Right atrium auricular region (tissue), 2 donors: ENCODE measurements around the gene LRP1B. TPM values are rescaled to one million over a fixed set of nuclear protein-coding genes. Genes with fewer than 3 reads are reported as not detected.

Source experiments
- DNase-seq: peaks from one replicate; pipeline ENCODE4 v3.0.0-alpha.2; 2019; ENCODE audit warnings: low spot score
- H3K27ac ChIP-seq, 2 donors: fragments of 200-600 bp; sonication (generic); 1 replicate in 1 of 2; 2 replicates in 1 of 2; pipeline ENCODE4 v1.5.1; 2016 to 2019
- H3K27me3 ChIP-seq, 2 donors: fragments of 200-600 bp; sonication (generic); one replicate each; pipeline versions ENCODE4 v1.5.1 to v1.6.0; 2017 to 2019
- H3K36me3 ChIP-seq: fragments of 200-600 bp; sonication (generic); one replicate; pipeline ENCODE4 v1.5.1; 2016
- H3K4me1 ChIP-seq, 2 donors: fragments of 200-600 bp; sonication (generic); one replicate each; pipeline versions ENCODE4 v1.5.1 to v1.6.0; 2017 to 2019
- H3K4me3 ChIP-seq, 2 donors: fragments of 200-600 bp; sonication (generic); 1 replicate in 1 of 2; 2 replicates in 1 of 2; pipeline ENCODE4 v1.5.1; 2017 to 2019; ENCODE audit warnings: mild to moderate bottlenecking in 1 of 2, moderate library complexity in 1 of 2
- H3K9me3 ChIP-seq, 2 donors: fragments of 200-600 bp; sonication (generic); one replicate each; pipeline ENCODE4 v1.5.1; 2019
- total RNA-seq, 2 donors: library from RNA; depleted of rRNA; stranded (reverse); fragments of >200 nt; gene quantifications; one replicate each; pipeline ENCODE4 v1.1.0, GENCODE V29; 2016
- TF ChIP-seq, protein P1 (sequence below), 2 donors: fragments of 200-600 bp; sonication (generic); IDR thresholded peaks; one replicate each; pipeline ENCODE4 v1.5.1; 2019; ENCODE audit warnings: antibody characterized with exemption in 2 of 2

Gene LRP1B
- total RNA-seq, 2 donors from 2014 or later = 0.44 to 0.47 TPM

DNA sequence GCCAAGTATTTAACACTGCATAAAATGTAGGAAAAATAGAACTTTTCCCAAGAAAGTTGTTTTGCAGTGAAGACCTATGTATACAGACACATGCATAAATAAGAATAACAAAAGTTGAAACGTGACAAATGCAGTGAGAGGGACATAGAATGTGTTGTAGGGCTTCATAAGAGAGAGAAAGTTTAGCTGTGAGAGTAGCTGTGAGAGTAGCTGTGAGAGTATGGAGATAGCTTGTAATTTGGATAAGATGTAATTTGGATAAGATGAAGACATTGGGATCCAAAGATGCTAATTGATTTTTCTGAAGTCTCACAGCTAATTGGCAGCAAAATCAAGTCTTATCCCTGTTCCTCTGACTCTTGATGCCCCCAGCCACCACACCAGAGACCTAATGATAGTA, 170.9 kb downstream of the LRP1B start:
- H3K4me1 ChIP-seq = no peaks in the 10 kb centered on the region
- H3K36me3 ChIP-seq = no peaks in the 10 kb centered on the region
- TF ChIP-seq, protein P1, sequence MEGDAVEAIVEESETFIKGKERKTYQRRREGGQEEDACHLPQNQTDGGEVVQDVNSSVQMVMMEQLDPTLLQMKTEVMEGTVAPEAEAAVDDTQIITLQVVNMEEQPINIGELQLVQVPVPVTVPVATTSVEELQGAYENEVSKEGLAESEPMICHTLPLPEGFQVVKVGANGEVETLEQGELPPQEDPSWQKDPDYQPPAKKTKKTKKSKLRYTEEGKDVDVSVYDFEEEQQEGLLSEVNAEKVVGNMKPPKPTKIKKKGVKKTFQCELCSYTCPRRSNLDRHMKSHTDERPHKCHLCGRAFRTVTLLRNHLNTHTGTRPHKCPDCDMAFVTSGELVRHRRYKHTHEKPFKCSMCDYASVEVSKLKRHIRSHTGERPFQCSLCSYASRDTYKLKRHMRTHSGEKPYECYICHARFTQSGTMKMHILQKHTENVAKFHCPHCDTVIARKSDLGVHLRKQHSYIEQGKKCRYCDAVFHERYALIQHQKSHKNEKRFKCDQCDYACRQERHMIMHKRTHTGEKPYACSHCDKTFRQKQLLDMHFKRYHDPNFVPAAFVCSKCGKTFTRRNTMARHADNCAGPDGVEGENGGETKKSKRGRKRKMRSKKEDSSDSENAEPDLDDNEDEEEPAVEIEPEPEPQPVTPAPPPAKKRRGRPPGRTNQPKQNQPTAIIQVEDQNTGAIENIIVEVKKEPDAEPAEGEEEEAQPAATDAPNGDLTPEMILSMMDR (IDR thresholded peaks at IDR 0.05) = no peak
- H3K27me3 ChIP-seq = no peaks in the 10 kb centered on the region
- no peak overlapping the region for H3K4me3 ChIP-seq
- H3K27ac ChIP-seq = no peak overlapping the region
- H3K9me3 ChIP-seq = no peaks in the 10 kb centered on the region
- no peak for DNase-seq

DNA sequence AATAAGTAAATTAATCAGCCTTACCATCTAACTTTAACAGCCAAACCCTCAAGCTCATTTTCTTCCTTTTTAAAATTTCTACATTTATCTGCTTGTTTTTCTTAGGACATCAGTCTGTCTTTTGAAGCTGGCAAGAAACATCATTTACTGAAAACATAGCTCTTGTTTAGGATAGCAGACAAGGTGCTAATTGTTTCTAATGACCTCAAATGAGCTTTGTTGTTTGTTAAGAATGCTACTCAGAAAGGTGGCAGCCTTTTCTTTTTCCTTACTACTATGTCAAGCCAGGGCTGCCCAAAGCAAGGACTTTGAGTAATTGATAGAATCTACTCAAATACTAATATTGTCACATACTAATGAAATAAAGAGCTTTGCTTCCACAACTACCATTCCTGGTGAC, 171.8 kb downstream of the LRP1B start:
- no peak overlapping the region for H3K4me3 ChIP-seq
- no peaks in the 10 kb centered on the region for H3K4me1 ChIP-seq
- TF ChIP-seq, protein P1 (IDR thresholded peaks at IDR 0.05) = no peak
- no peaks in the 10 kb centered on the region for H3K9me3 ChIP-seq
- H3K27ac ChIP-seq = no peak overlapping the region
- no peaks in the 10 kb centered on the region for H3K27me3 ChIP-seq
- DNase-seq = no peak
- no peaks in the 10 kb centered on the region for H3K36me3 ChIP-seq

DNA sequence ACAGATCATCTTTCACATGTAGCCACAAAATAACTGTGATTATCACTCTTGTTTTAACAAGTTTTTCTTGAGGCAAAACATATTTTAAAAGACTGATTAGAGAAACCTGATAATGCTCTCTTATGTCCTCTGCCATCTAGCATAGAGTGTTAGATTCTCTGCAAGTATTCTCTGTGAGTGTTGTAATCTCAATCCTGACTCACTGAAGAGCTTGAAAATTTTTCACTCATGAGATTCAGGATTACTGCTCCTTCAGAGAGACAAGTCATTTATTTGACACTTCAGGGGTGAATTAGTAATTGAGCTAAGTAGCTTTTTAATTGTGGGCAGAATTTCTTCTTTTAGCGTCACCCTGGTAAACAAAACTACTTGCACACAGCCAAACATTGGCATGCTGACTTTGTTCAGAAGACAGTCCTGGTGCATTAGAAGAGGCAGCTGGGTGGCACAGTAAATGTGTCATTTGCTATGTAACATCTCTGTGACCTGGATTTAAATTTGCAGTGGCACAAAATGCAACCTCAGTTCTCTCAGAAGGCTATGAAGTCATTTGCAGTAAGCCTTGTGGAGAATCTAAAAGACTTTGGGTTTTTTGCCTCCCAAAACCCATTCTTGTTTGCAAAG, 172.9 kb downstream of the LRP1B start:
- no peaks in the 10 kb centered on the region for H3K9me3 ChIP-seq
- no peaks in the 10 kb centered on the region for H3K36me3 ChIP-seq
- H3K27me3 ChIP-seq = no peaks in the 10 kb centered on the region
- no peaks in the 10 kb centered on the region for H3K4me1 ChIP-seq
- TF ChIP-seq, protein P1 (IDR thresholded peaks at IDR 0.05) = no peak
- no peak overlapping the region for H3K4me3 ChIP-seq
- no peak for DNase-seq
- no peak overlapping the region for H3K27ac ChIP-seq

DNA sequence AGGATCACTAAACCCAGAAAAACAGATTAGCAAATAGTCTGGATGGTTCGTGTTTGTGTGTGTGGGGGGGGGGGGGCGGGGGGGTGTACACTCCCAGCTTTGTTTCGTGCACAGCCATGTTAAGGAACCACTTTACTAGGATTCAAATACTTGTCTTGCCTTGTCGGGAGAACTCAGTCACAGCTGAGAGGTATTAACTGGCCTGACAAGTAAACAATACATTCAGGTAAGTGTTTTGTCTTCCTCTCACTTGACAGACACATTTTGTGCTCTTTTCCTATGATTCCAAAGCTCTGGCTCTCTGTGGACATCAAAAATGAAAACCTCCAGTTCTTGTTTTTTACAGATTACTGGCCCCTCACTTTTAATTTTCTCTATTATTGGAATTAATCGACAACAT, 173.5 kb downstream of the LRP1B start:
- no peaks in the 10 kb centered on the region for H3K4me1 ChIP-seq
- no peak overlapping the region for H3K4me3 ChIP-seq
- TF ChIP-seq, protein P1 (IDR thresholded peaks at IDR 0.05) = no peak
- H3K36me3 ChIP-seq = no peaks in the 10 kb centered on the region
- H3K27me3 ChIP-seq = no peaks in the 10 kb centered on the region
- no peak for DNase-seq
- H3K9me3 ChIP-seq = no peaks in the 10 kb centered on the region
- no peak overlapping the region for H3K27ac ChIP-seq

DNA sequence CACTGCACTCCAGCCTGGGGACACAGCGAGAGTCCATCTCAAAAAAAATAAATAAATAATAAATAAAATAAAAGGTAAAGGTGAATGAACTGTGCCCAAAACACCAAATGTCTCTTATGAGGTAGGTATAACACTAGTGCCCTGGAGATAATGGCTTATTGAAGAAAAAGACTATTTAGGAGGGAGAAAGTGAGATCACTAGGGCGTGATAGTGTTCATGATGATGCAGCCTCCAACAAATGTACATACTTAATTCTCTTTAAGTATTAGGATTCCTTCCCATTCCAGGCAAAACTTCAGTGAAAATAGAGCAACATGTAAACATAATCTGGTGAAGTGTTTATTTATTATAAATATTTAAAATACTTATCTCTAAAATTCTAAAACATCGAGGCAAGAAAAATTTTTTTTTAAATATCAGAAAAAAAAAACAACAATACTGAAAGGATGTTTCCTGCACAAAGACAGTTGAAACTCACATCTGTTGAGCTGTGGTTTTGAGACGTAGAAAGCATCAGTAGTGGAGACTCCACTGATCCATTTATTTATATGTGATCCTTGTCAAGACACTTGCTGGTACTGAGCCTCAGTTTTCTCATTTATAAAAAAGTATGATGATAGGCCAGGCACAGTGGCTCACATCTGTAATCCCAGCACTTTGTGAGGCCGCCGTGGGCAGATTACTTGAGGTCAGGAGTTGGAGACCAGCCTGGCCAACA, 183.3 kb downstream of the LRP1B start:
- TF ChIP-seq, protein P1 (IDR thresholded peaks at IDR 0.05) = no peak
- no peak for DNase-seq
- no peak overlapping the region for H3K27ac ChIP-seq
- no peak overlapping the region for H3K4me3 ChIP-seq
- H3K27me3 ChIP-seq = no peaks in the 10 kb centered on the region
- H3K36me3 ChIP-seq = no peaks in the 10 kb centered on the region
- H3K9me3 ChIP-seq = no peaks in the 10 kb centered on the region
- no peaks in the 10 kb centered on the region for H3K4me1 ChIP-seq
